Left renal cortex interstitium (tissue), 4 donors: ENCODE measurements around the gene HMGCS2. TPM values are rescaled to one million over a fixed set of nuclear protein-coding genes. Genes with fewer than 3 reads are reported as not detected.

ENCODE experiments used
- DNase-seq, 4 donors: peaks; one replicate each; pipeline ENCODE4 v3.0.0-alpha.2; 2013; ENCODE audit warnings: low read depth in 4 of 4, low spot score in 2 of 4, missing footprints in 1 of 4
- polyA plus RNA-seq, 4 donors: library from polyadenylated mRNA; unstranded; fragments of 120-200 nt; gene quantifications; one replicate each; pipeline ENCODE4 v1.2.1, GENCODE V29; 2013; ENCODE audit not compliant: insufficient read length in 4 of 4

The HMGCS2 gene
- 100 to 1,000 TPM in 2 of 4 donors, 10 to 100 TPM in 2; 59.3 to 112 (median 94.0) TPM for polyA plus RNA-seq

- DNase-seq = no peak
These were observed at the start of gene HMGCS2 for GRCh38 chr1:119768778-119769177. Gene HMGCS2, minus strand, starts transcription at chr1:119768905. Its CDS starts 61 bp downstream, at chr1:119768844.

- DNase-seq = no peak
These were observed 49.5 kb upstream of the HMGCS2 start for GRCh38 chr1:119818181-119818580.

DNA sequence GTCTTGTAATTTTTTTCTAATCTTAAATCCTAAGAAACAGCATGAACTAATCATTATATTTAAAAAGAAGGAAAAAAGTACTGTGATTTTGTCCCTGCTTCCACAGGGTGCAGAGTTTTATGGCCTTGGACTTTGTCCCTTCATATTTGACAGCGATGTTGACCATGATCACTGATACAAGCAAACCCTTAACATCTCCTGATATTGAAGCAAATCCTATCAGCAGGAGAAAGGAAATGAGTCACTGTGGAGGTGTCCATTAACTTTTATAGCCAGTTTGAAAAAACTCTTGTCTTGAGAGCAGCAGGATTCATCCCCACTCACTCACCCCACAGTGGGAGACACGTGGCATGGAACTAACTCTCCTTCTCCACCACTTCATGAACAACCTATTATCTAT, 47.7 kb upstream of the HMGCS2 start:
- DNase-seq = no peak

GRCh38 chr1:119815928-119816327, 47.2 kb upstream of the HMGCS2 start:
- DNase-seq = no peak

DNA sequence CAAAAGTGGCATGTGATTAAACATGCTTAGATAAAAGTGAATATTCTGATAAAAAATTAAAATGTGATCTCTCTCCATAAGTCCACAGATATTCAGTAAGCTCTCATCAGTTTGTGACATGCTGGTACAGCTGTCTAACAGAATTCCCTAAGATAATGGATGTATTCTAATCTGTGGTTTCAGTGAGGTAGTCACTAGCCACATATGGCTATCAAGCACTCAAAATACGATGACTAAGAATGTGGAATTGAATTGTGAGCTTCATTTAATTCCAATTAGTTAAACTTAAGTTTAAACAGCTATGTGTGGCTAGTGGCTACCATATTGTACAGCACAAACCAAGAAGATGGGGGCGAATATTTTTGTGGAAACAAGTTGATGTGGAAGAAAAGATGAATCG, 46.7 kb upstream of the HMGCS2 start:
- DNase-seq = no peak

GRCh38 chr1:119814288-119814687, 45.6 kb upstream of the HMGCS2 start:
- no peak for DNase-seq

GRCh38 chr1:119811985-119812557, 43.4 kb upstream of the HMGCS2 start:
- no peak for DNase-seq

DNA sequence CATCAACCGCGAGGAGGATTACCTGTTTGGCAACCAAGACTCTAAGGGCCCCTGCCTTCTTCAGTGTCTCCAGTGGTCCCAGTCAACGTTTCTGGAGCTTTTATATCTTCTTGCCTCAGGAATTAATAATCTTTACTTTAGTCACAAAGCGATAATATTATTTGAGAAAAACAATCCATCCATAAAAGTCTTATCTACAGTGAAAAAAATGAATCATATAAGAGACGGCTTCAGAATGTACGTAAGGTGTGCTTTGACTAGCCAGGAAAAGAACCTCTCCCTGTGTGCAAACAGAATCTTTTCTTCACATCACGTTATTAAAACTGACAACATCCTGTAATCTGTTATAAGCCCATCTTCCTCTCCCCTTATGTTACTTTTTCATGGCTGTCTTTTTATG, 42.7 kb upstream of the HMGCS2 start, which contains the start of gene REG4:
TSS of gene REG4 (minus strand) at position 74 of the 400 bp plus-strand sequence. CDS start 2,691 bp downstream, outside the sequence.
- no peak for DNase-seq

- DNase-seq = peak in 2 of 4 donors; percentile 53 to 70
These were observed 40.4 kb upstream of the HMGCS2 start for GRCh38 chr1:119808972-119809550.

DNA sequence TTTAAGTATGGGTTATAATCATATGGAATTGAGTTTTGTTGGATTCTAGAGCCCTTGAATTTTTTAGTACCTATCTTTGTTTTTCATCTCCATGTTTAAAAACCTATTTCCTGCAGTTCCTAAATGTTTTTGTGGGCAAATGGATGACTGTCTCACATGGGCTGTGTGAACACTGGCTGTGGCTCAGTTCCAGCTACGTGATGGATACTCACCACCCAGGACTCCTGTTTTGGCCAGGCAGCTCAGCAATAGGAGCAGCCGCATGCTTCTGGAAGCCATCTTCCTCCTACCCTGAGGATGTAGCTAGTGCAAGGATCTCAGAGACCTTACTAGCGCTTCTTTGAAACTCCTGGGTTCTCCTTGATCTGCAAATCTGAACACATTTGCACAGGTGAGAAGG, 39.8 kb upstream of the HMGCS2 start:
- no peak for DNase-seq

DNA sequence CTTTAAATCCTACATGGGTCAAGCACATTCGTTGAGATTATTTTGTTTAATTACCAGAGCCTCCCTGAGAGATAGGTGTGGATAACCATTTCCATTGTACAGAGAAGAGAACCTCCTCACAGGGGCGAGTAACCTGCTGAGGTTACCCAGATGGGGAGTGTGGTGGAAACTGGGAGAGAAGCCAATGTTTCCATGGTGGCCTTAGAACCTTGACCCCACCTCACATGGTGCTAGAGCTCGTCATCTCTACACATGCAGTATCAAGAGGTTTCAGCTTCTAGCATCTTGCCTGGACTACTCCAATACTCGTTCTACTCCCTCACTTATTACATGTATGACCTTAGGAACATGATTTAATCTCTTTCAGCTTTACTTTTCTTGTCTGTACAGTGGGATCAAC, 37.8 kb upstream of the HMGCS2 start:
- DNase-seq = no peak

- no peak for DNase-seq
These were observed 37.0 kb upstream of the HMGCS2 start for GRCh38 chr1:119805746-119806145.

GRCh38 chr1:119805247-119805646, 36.5 kb upstream of the HMGCS2 start:
- no peak for DNase-seq

- DNase-seq = no peak
These were observed 31.0 kb upstream of the HMGCS2 start for GRCh38 chr1:119799599-119800177.

DNA sequence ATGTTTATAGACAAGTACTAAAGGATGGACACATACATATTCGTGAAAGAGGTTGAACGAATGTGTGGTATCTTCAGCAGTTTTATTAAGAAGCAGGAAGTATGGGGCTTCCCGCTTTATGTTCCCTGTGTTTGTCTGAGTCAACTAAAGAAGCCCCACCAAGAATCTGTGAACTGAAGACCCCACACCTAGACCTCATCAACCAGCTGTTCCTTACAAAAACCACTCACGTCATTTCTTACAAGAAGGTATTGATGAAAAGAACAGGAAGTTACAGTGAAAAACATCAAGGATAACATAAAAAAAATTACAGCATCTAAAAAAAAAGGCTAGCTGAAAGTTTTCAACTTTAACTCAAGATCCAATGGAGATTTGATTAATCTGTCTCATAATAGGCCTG, 30.3 kb upstream of the HMGCS2 start:
- no peak for DNase-seq

GRCh38 chr1:119797606-119798005, 28.9 kb upstream of the HMGCS2 start:
- DNase-seq = no peak

- no peak for DNase-seq
These were observed 28.5 kb upstream of the HMGCS2 start for GRCh38 chr1:119797162-119797561.

GRCh38 chr1:119795261-119796200, 26.8 kb upstream of the HMGCS2 start:
- no peak for DNase-seq

DNA sequence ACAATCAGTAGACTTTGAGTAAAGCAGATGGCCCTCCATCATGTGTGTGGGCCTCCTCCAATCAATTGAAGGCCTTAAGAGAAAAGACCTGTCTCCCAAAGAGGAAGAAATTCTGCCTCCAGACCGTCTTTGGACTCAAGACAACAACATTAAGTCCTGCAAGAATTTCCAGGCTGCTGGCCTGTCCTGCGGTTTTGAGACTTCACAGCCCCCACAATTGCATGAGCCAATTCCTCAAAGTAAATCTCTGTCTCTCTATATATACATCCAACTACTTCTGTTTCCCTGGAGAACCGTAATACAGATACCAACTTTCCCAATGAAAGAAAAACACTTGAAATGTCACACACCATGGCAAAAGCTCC, 26.2 kb upstream of the HMGCS2 start:
- DNase-seq = no peak

GRCh38 chr1:119794230-119794875, 25.6 kb upstream of the HMGCS2 start:
- DNase-seq = no peak

GRCh38 chr1:119791377-119791776, 22.7 kb upstream of the HMGCS2 start:
- no peak for DNase-seq
